ENCODE measurements around the gene FGB.

DNA sequence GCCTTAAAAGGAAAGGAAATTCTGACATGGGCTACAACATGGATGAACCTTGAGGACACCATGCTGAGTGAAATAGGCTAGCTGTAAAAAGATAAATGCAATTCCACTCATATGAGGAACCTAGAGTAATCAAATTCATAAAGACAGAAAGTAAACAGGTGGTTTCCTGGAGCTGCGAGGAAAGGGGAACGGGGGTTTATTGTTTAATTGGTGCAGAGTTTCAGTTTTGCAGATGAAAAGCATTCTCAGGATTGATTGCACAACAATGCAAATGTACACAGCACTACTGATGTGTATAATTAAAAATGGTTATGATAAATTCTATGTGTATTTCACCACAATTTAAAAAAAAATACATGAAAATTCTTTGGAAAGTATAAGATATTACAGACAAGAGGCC is 36.7 kb upstream of the FGB start:
- TF ChIP-seq, protein P1, sequence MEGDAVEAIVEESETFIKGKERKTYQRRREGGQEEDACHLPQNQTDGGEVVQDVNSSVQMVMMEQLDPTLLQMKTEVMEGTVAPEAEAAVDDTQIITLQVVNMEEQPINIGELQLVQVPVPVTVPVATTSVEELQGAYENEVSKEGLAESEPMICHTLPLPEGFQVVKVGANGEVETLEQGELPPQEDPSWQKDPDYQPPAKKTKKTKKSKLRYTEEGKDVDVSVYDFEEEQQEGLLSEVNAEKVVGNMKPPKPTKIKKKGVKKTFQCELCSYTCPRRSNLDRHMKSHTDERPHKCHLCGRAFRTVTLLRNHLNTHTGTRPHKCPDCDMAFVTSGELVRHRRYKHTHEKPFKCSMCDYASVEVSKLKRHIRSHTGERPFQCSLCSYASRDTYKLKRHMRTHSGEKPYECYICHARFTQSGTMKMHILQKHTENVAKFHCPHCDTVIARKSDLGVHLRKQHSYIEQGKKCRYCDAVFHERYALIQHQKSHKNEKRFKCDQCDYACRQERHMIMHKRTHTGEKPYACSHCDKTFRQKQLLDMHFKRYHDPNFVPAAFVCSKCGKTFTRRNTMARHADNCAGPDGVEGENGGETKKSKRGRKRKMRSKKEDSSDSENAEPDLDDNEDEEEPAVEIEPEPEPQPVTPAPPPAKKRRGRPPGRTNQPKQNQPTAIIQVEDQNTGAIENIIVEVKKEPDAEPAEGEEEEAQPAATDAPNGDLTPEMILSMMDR (IDR thresholded peaks at IDR 0.05; ENCODE audit: low read length), result no peak
- no peak for TF ChIP-seq EZH2 (optimal IDR thresholded peaks at IDR 0.05; ENCODE audit: low read depth, low read length)

Data from MM.1S (cell line).